Upper lobe of left lung (tissue), 4 donors: ENCODE results near the gene APOBEC3F.
"Not testable (repeated sequence)": the region's sequence is repeated elsewhere in the genome, so short reads cannot be mapped to it uniquely, and the experiment has no call there.

Experiments used
- CTCF ChIP-seq, 6 experiments: fragments of 450-650 bp in 4 of 6; fragments of 200-600 bp in 2 of 6; sonication (generic) in 2 of 6; IDR thresholded peaks; one replicate each; pipeline ENCODE4 v1.5.1; 2016 to 2019; ENCODE audit warnings: antibody characterized with exemption in 6 of 6
- EP300 ChIP-seq, 4 donors: sonication (generic); formaldehyde crosslinking; IDR thresholded peaks; one replicate each; pipeline ENCODE4 v1.5.1; 2017; ENCODE audit warnings: antibody characterized with exemption in 4 of 4, control low read depth in 2 of 4
- POLR2A ChIP-seq, 4 donors: fragments of 450-650 bp; IDR thresholded peaks; one replicate each; pipeline ENCODE4 v1.5.1; 2016 to 2017; ENCODE audit warnings: antibody characterized with exemption in 4 of 4, mild to moderate bottlenecking in 2 of 4
- POLR2AphosphoS5 ChIP-seq, 2 donors: sonication (generic); formaldehyde crosslinking; IDR thresholded peaks; one replicate each; pipeline ENCODE4 v1.5.1; 2017; ENCODE audit warnings: antibody characterized with exemption in 2 of 2

GRCh38 chr22:39040538-39041296, at the start of gene APOBEC3F:
- TF ChIP-seq CTCF (IDR thresholded peaks at IDR 0.05): peak in 1 of 6 experiments; percentile 18
- not testable (repeated sequence) for TF ChIP-seq EP300 (IDR thresholded peaks at IDR 0.05)
- TF ChIP-seq POLR2A (IDR thresholded peaks at IDR 0.05): peak in 3 of 4 donors; percentile 43 to 68 (median 43)
- TF ChIP-seq POLR2AphosphoS5 (IDR thresholded peaks at IDR 0.05): peak in 1 of 2 donors; percentile 62
